ENCODE measurements around the gene GRIA3. TPM values are rescaled to one million over a fixed set of nuclear protein-coding genes. Genes with fewer than 3 reads are reported as not detected.

The GRIA3 gene
- total and polyA plus RNA-seq, 10 of the 15 experiments (the other 5 are each of a cell fraction or from before 2014, with no cell fraction given) = 0.45 to 4.3 (median 2.2) TPM

DNA sequence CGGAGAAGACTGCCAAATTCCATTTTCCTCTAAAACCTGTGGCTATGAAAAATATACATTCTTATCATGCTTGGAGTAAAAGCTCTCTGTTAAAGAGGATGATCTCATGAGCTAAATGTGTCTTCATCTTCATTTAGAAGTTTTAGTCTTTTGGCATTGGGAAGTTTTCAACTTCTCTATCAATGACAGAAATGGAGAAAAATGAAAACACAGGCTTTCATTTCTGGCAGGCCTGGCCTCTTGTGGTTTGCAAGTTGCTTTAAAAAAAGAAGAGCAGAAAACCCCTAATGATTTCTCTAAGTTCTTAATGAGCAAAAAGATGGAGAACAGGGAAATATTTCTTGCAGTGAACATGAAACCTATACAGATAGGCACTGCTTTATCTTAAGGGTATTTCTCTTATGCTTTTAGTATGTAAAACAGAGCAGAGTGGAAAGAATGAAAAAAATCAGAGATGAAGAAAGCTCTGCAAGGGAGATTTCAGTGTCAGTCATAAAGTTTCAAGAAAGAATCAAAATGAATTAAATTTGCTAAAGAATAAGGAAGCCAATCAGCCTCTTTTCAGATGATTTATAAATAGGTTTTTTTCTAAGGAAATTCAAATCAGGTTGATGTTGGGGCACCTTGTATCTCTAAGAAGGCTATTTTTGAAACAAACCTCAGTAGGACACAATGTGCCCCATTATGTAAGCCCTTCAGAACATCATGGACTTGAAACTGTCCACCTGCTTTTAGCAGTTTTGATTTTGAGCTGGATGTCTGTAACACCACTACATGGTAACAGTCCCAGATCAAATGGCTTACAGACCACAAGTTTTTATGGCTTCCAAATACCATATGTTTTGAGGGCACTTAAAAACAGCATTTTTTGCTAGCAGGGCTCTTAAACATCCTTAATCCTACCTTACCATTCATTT lies 225.0 kb downstream of the GRIA3 start (continued):
- TF ChIP-seq SUPT20H (IDR thresholded peaks at IDR 0.05; ENCODE audit: borderline replicate concordance, control insufficient read depth, low read depth, low read length) (no peak), CHD2 (IDR thresholded peaks at IDR 0.05; ENCODE audit: borderline replicate concordance, low read depth, low read length) (no peak), HSF1 (IDR thresholded peaks at IDR 0.05; ENCODE audit: low read depth, low read length) (no peak), IRF4 (IDR thresholded peaks at IDR 0.05; ENCODE audit: low read depth, low read length) (no peak), CBX5 (IDR thresholded peaks at IDR 0.05; ENCODE audit: low read depth) (no peak), CEBPB (IDR thresholded peaks at IDR 0.05; ENCODE audit: borderline replicate concordance in 1 of 2, low read depth in 2 of 2, low read length in 2 of 2) (no peak), FOXM1 (IDR thresholded peaks at IDR 0.05; ENCODE audit: low read depth, low read length) (peak; percentile 87), RELA (IDR thresholded peaks at IDR 0.05; ENCODE audit: borderline replicate concordance, partially characterized antibody) (no peak), MAX (IDR thresholded peaks at IDR 0.05; ENCODE audit: low read depth, low read length) (no peak), TBL1XR1 (IDR thresholded peaks at IDR 0.05; ENCODE audit: low read depth, low read length) (0 out of 2 replicates have a peak, but pooled peaks have one; percentile 22), CBFB (IDR thresholded peaks at IDR 0.05; ENCODE audit: low read depth) (0 out of 2 replicates have a peak, but pooled peaks have one; percentile 61), BCL11A (IDR thresholded peaks at IDR 0.05; ENCODE audit: low read depth, low read length) (peak; percentile 72; the same call in 1 of the 2 replicates), NFYA (IDR thresholded peaks at IDR 0.05; ENCODE audit: borderline replicate concordance, low read depth, low read length) (no peak), ASH2L (IDR thresholded peaks at IDR 0.05; ENCODE audit: borderline replicate concordance, low read depth) (no peak), CBX3 (IDR thresholded peaks at IDR 0.05; ENCODE audit: borderline replicate concordance, low read depth) (no peak), NFYB (IDR thresholded peaks at IDR 0.05; ENCODE audit: insufficient read depth, low read depth, low read length) (no peak), ZNF687 (IDR thresholded peaks at IDR 0.05) (no peak), STAT3 (IDR thresholded peaks at IDR 0.05; ENCODE audit: low read depth, low read length) (no peak), BACH1 (IDR thresholded peaks at IDR 0.05; ENCODE audit: borderline replicate concordance) (no peak), ETV6 (conservative IDR thresholded peaks at IDR 0.05 in 1 of 2, IDR thresholded peaks at IDR 0.05 in 1 of 2; ENCODE audit: borderline replicate concordance in 1 of 2, low read depth in 1 of 2) (no peak), IKZF1 (conservative IDR thresholded peaks at IDR 0.05) (no peak; the same call in none of the 2 replicates)
- TF ChIP-seq, protein P1, sequence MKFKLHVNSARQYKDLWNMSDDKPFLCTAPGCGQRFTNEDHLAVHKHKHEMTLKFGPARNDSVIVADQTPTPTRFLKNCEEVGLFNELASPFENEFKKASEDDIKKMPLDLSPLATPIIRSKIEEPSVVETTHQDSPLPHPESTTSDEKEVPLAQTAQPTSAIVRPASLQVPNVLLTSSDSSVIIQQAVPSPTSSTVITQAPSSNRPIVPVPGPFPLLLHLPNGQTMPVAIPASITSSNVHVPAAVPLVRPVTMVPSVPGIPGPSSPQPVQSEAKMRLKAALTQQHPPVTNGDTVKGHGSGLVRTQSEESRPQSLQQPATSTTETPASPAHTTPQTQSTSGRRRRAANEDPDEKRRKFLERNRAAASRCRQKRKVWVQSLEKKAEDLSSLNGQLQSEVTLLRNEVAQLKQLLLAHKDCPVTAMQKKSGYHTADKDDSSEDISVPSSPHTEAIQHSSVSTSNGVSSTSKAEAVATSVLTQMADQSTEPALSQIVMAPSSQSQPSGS (IDR thresholded peaks at IDR 0.05; ENCODE audit: low read length) = peak; percentile 84
